ENCODE data around the gene MAPKAP1. TPM values are rescaled to one million over a fixed set of nuclear protein-coding genes. Genes with fewer than 3 reads are reported as not detected.

The MAPKAP1 gene
- total and polyA plus RNA-seq, 2 experiments from 2014 or later = 68.4 to 98.5 TPM

DNA sequence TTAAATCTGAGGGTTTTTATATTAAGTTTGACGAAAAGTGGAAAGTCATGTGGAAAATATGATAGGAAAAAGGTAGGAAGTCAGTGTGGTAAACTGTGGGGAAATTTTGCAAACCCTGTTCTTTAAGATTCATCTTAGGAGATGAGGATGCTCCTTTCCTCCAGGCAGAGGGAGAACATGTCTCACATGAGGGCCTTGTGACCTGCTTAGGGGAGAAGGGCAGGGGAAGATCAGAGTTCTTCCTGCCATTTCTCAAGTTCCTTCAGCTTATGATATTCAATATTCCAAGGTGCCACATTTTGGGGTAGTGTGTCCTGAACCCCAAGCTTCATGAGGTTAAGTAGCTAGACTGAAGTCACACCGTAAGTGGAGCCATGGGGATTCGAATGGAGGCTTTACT, 53.7 kb downstream of the MAPKAP1 start:
- no peak for ATAC-seq
- Histone ChIP-seq H2AFZ (no peak overlapping the region), H4K20me1 (replicated peaks; ENCODE audit: insufficient read depth) (no peaks in the 10 kb centered on the region), H3K27me3 (ENCODE audit: insufficient read depth) (no peaks in the 10 kb centered on the region), H3K27ac (ENCODE audit: low read depth) (peak overlapping the region; percentile 95), H3K4me3 (no peak overlapping the region), H3K79me2 (replicated peaks; ENCODE audit: insufficient read depth) (peaks cover 43% of the 10 kb centered on the region), H3K4me2 (peak overlapping the region; percentile 27), H3K4me1 (ENCODE audit: insufficient read depth) (peaks cover 85% of the 10 kb centered on the region), H3F3A (replicated peaks; ENCODE audit: low read depth) (0 out of 2 replicates have a peak, but pooled peaks cover 2% of the 10 kb centered on the region), H3K36me3 (ENCODE audit: insufficient read depth) (no peaks in the 10 kb centered on the region), H3K9me2 (ENCODE audit: insufficient read depth) (no peaks in the 10 kb centered on the region)
- H3K4me3 Mint-ChIP-seq = peak overlapping the region; percentile 3; the same call in 1 of the 3 replicates
- TF ChIP-seq STAT1 (IDR thresholded peaks at IDR 0.05; ENCODE audit: unreplicated experiment) (no peak), ZNF331 (CRISPR knock-in tag; IDR thresholded peaks at IDR 0.05; ENCODE audit: low read depth) (no peak), NANOG (IDR thresholded peaks at IDR 0.05; ENCODE audit: borderline replicate concordance) (no peak), POLR2AphosphoS5 (IDR thresholded peaks at IDR 0.05; ENCODE audit: low read depth) (no peak), EZH2phosphoT487 (IDR thresholded peaks at IDR 0.05; ENCODE audit: unreplicated experiment) (no peak), EZH2 (IDR thresholded peaks at IDR 0.05; ENCODE audit: low read depth, unreplicated experiment) (no peak), CREB1 (CRISPR knock-in tag; IDR thresholded peaks at IDR 0.05; ENCODE audit: low read depth) (no peak), ZNF114 (CRISPR knock-in tag; IDR thresholded peaks at IDR 0.05) (no peak), JUNB (IDR thresholded peaks at IDR 0.05; ENCODE audit: unreplicated experiment) (no peak)
- TF ChIP-seq, protein P1, sequence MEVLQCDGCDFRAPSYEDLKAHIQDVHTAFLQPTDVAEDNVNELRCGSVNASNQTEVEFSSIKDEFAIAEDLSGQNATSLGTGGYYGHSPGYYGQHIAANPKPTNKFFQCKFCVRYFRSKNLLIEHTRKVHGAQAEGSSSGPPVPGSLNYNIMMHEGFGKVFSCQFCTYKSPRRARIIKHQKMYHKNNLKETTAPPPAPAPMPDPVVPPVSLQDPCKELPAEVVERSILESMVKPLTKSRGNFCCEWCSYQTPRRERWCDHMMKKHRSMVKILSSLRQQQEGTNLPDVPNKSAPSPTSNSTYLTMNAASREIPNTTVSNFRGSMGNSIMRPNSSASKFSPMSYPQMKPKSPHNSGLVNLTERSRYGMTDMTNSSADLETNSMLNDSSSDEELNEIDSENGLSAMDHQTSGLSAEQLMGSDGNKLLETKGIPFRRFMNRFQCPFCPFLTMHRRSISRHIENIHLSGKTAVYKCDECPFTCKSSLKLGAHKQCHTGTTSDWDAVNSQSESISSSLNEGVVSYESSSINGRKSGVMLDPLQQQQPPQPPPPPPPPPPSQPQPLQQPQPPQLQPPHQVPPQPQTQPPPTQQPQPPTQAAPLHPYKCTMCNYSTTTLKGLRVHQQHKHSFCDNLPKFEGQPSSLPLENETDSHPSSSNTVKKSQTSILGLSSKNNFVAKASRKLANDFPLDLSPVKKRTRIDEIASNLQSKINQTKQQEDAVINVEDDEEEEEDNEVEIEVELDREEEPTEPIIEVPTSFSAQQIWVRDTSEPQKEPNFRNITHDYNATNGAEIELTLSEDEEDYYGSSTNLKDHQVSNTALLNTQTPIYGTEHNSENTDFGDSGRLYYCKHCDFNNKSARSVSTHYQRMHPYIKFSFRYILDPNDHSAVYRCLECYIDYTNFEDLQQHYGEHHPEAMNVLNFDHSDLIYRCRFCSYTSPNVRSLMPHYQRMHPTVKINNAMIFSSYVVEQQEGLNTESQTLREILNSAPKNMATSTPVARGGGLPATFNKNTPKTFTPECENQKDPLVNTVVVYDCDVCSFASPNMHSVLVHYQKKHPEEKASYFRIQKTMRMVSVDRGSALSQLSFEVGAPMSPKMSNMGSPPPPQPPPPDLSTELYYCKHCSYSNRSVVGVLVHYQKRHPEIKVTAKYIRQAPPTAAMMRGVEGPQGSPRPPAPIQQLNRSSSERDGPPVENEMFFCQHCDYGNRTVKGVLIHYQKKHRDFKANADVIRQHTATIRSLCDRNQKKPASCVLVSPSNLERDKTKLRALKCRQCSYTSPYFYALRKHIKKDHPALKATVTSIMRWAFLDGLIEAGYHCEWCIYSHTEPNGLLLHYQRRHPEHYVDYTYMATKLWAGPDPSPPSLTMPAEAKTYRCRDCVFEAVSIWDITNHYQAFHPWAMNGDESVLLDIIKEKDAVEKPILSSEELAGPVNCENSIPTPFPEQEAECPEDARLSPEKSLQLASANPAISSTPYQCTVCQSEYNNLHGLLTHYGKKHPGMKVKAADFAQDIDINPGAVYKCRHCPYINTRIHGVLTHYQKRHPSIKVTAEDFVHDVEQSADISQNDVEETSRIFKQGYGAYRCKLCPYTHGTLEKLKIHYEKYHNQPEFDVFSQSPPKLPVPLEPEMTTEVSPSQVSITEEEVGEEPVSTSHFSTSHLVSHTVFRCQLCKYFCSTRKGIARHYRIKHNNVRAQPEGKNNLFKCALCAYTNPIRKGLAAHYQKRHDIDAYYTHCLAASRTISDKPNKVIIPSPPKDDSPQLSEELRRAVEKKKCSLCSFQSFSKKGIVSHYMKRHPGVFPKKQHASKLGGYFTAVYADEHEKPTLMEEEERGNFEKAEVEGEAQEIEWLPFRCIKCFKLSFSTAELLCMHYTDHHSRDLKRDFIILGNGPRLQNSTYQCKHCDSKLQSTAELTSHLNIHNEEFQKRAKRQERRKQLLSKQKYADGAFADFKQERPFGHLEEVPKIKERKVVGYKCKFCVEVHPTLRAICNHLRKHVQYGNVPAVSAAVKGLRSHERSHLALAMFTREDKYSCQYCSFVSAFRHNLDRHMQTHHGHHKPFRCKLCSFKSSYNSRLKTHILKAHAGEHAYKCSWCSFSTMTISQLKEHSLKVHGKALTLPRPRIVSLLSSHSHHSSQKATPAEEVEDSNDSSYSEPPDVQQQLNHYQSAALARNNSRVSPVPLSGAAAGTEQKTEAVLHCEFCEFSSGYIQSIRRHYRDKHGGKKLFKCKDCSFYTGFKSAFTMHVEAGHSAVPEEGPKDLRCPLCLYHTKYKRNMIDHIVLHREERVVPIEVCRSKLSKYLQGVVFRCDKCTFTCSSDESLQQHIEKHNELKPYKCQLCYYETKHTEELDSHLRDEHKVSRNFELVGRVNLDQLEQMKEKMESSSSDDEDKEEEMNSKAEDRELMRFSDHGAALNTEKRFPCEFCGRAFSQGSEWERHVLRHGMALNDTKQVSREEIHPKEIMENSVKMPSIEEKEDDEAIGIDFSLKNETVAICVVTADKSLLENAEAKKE (CRISPR knock-in tag; IDR thresholded peaks at IDR 0.05) = no peak
- TF ChIP-seq, protein P2, sequence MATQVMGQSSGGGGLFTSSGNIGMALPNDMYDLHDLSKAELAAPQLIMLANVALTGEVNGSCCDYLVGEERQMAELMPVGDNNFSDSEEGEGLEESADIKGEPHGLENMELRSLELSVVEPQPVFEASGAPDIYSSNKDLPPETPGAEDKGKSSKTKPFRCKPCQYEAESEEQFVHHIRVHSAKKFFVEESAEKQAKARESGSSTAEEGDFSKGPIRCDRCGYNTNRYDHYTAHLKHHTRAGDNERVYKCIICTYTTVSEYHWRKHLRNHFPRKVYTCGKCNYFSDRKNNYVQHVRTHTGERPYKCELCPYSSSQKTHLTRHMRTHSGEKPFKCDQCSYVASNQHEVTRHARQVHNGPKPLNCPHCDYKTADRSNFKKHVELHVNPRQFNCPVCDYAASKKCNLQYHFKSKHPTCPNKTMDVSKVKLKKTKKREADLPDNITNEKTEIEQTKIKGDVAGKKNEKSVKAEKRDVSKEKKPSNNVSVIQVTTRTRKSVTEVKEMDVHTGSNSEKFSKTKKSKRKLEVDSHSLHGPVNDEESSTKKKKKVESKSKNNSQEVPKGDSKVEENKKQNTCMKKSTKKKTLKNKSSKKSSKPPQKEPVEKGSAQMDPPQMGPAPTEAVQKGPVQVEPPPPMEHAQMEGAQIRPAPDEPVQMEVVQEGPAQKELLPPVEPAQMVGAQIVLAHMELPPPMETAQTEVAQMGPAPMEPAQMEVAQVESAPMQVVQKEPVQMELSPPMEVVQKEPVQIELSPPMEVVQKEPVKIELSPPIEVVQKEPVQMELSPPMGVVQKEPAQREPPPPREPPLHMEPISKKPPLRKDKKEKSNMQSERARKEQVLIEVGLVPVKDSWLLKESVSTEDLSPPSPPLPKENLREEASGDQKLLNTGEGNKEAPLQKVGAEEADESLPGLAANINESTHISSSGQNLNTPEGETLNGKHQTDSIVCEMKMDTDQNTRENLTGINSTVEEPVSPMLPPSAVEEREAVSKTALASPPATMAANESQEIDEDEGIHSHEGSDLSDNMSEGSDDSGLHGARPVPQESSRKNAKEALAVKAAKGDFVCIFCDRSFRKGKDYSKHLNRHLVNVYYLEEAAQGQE (IDR thresholded peaks at IDR 0.05; ENCODE audit: unreplicated experiment) = no peak
- TF ChIP-seq, protein P3, sequence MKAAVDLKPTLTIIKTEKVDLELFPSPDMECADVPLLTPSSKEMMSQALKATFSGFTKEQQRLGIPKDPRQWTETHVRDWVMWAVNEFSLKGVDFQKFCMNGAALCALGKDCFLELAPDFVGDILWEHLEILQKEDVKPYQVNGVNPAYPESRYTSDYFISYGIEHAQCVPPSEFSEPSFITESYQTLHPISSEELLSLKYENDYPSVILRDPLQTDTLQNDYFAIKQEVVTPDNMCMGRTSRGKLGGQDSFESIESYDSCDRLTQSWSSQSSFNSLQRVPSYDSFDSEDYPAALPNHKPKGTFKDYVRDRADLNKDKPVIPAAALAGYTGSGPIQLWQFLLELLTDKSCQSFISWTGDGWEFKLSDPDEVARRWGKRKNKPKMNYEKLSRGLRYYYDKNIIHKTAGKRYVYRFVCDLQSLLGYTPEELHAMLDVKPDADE (IDR thresholded peaks at IDR 0.05) = no peak
- TF ChIP-seq, protein P4, sequence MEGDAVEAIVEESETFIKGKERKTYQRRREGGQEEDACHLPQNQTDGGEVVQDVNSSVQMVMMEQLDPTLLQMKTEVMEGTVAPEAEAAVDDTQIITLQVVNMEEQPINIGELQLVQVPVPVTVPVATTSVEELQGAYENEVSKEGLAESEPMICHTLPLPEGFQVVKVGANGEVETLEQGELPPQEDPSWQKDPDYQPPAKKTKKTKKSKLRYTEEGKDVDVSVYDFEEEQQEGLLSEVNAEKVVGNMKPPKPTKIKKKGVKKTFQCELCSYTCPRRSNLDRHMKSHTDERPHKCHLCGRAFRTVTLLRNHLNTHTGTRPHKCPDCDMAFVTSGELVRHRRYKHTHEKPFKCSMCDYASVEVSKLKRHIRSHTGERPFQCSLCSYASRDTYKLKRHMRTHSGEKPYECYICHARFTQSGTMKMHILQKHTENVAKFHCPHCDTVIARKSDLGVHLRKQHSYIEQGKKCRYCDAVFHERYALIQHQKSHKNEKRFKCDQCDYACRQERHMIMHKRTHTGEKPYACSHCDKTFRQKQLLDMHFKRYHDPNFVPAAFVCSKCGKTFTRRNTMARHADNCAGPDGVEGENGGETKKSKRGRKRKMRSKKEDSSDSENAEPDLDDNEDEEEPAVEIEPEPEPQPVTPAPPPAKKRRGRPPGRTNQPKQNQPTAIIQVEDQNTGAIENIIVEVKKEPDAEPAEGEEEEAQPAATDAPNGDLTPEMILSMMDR (conservative IDR thresholded peaks at IDR 0.05; ENCODE audit: low read depth in 2 of 2) = no peak
- H3K9me3 Mint-ChIP-seq = no peaks in the 10 kb centered on the region
- peak overlapping the region; percentile 83 for H3K27ac Mint-ChIP-seq
- H3K36me3 Mint-ChIP-seq (ENCODE audit: low read depth) = no peaks in the 10 kb centered on the region
- H3K4me1 Mint-ChIP-seq = peaks cover 90% of the 10 kb centered on the region
- H3K27me3 Mint-ChIP-seq (ENCODE audit: insufficient read depth, low read depth, poor library complexity) = peaks cover 3% of the 10 kb centered on the region
- no peak for DNase-seq (ENCODE audit: low spot score)

Measured in GM23338 (cell line).